IMR-90 (cell line): ENCODE results near the gene SEBOX. TPM values are rescaled to one million over a fixed set of nuclear protein-coding genes. Genes with fewer than 3 reads are reported as not detected.

ENCODE experiments used
- ATAC-seq: fragments of 200-7000 bp; cut with Tn5 transposase; 2 replicates; pipeline ENCODE4 v1.9.1; 2020; ENCODE audit warnings: low read depth, mild to moderate bottlenecking, moderate library complexity
- BruUV-seq: library from RNA; stranded (reverse); fragments of 400-500 nt; replicated peaks from 2 replicates; lab custom pipeline; 2021; lab: Mats Ljungman, UMichigan
- CTCF ChIA-PET: fragments of 300-600 bp; formaldehyde crosslinking; extraction: SDS; loops from one replicate; lab custom pipeline; 2021; ENCODE audit warnings: antibody characterized with exemption; lab: Yijun Ruan, JAX
- POLR2A ChIA-PET: fragments of 300-600 bp; sonication (Branson Sonifier 250); formaldehyde crosslinking; loops from one replicate; lab custom pipeline; 2022; ENCODE audit warnings: antibody characterized with exemption; ENCODE audit not compliant: unreplicated experiment; lab: Charles Lee
- DNase-seq: peaks from one replicate; pipeline ENCODE4 v3.0.0; 2013
- H2AFZ ChIP-seq: replicated peaks from 2 replicates; pipeline ENCODE3; 2013; ENCODE audit warnings: low read length, mild to moderate bottlenecking; ENCODE audit not compliant: poor library complexity
- H2AK5ac ChIP-seq: 2 replicates; pipeline ENCODE4 v1.6.1; 2013; ENCODE audit warnings: low read depth, low read length, inconsistent platforms
- H2AK9ac ChIP-seq: replicated peaks from 2 replicates; pipeline ENCODE3; 2013; ENCODE audit warnings: mild to moderate bottlenecking, low read depth, low read length, moderate library complexity; ENCODE audit not compliant: poor library complexity
- H2BK120ac ChIP-seq: 2 replicates; pipeline ENCODE4 v1.6.1; 2013; ENCODE audit warnings: low read depth, low read length, inconsistent platforms
- H2BK15ac ChIP-seq: 3 replicates; pipeline ENCODE4 v1.6.1; 2013; ENCODE audit warnings: low read depth, low read length, inconsistent platforms
- H2BK20ac ChIP-seq: 2 replicates; pipeline ENCODE4 v1.6.1; 2013; ENCODE audit warnings: low read depth, mild to moderate bottlenecking, inconsistent platforms, low read length, moderate library complexity
- H2BK5ac ChIP-seq: 2 replicates; pipeline ENCODE4 v1.6.1; 2013; ENCODE audit warnings: mild to moderate bottlenecking, low read depth, low read length, inconsistent platforms; ENCODE audit not compliant: poor library complexity, severe bottlenecking
- H3K14ac ChIP-seq: replicated peaks from 2 replicates; pipeline ENCODE4 v1.6.1; 2013; ENCODE audit warnings: low read depth, low read length, inconsistent platforms
- H3K18ac ChIP-seq: 2 replicates; pipeline ENCODE4 v1.6.1; 2013; ENCODE audit warnings: low read depth, low read length, control low read depth
- H3K23ac ChIP-seq: 2 replicates; pipeline ENCODE4 v1.6.1; 2013; ENCODE audit warnings: low read depth, low read length, inconsistent platforms
- H3K27ac ChIP-seq: 2 replicates; pipeline ENCODE4 v1.5.1; 2013; ENCODE audit warnings: mild to moderate bottlenecking, control low read depth, low read length; ENCODE audit not compliant: insufficient read depth
- H3K27me3 ChIP-seq: 2 replicates; pipeline ENCODE4 v1.6.1; 2013; ENCODE audit warnings: low read length; ENCODE audit not compliant: control insufficient read depth, insufficient read depth
- H3K36me3 ChIP-seq: 2 replicates; pipeline ENCODE4 v1.6.1; 2013; ENCODE audit warnings: low read length, mixed read lengths; ENCODE audit not compliant: control insufficient read depth, insufficient read depth
- H3K4ac ChIP-seq: 2 replicates; pipeline ENCODE4 v1.6.1; 2013; ENCODE audit warnings: low read depth, low read length, inconsistent platforms
- H3K4me1 ChIP-seq: 2 replicates; pipeline ENCODE4 v1.6.1; 2013; ENCODE audit warnings: low read length, mixed read lengths; ENCODE audit not compliant: control insufficient read depth, insufficient read depth
- H3K4me2 ChIP-seq: 2 replicates; pipeline ENCODE4 v1.6.1; 2013; ENCODE audit warnings: low read depth, mild to moderate bottlenecking, control low read depth, low read length, moderate library complexity
- H3K4me3 ChIP-seq: 2 replicates; pipeline ENCODE4 v1.5.1; 2013; ENCODE audit warnings: low read depth, mild to moderate bottlenecking, control low read depth, low read length, moderate library complexity; ENCODE audit not compliant: insufficient read depth
- H3K56ac ChIP-seq: 2 replicates; pipeline ENCODE4 v1.6.1; 2013; ENCODE audit warnings: low read length, inconsistent platforms; ENCODE audit not compliant: insufficient read depth; ENCODE audit errors: extremely low read depth
- H3K79me1 ChIP-seq, 2 experiments: 2 replicates each; pipeline ENCODE4 v1.6.1; 2013; ENCODE audit warnings: low read length in 2 of 2, inconsistent platforms in 1 of 2, low read depth in 1 of 2
- H3K9ac ChIP-seq: 2 replicates; pipeline ENCODE4 v1.6.1; 2013; ENCODE audit warnings: low read depth, low read length, control low read depth
- H3K9me1 ChIP-seq: 2 replicates; pipeline ENCODE4 v1.6.1; 2013; ENCODE audit warnings: low read length, inconsistent platforms; ENCODE audit not compliant: insufficient read depth
- H3K9me3 ChIP-seq: 2 replicates; pipeline ENCODE4 v1.6.1; 2013; ENCODE audit warnings: low read length; ENCODE audit not compliant: control insufficient read depth, insufficient read depth
- H4K20me1 ChIP-seq: 2 replicates; pipeline ENCODE4 v1.6.1; 2013; ENCODE audit warnings: low read length, inconsistent platforms; ENCODE audit not compliant: insufficient read depth
- H4K5ac ChIP-seq: 2 replicates; pipeline ENCODE4 v1.6.1; 2013; ENCODE audit warnings: mild to moderate bottlenecking, low read depth, low read length, control low read depth
- H4K8ac ChIP-seq, 2 experiments: 2 replicates each; pipeline ENCODE4 v1.6.1; 2013; ENCODE audit warnings: low read depth in 2 of 2, low read length in 2 of 2, control low read depth in 1 of 2, inconsistent platforms in 1 of 2
- H4K91ac ChIP-seq: 2 replicates; pipeline ENCODE4 v1.6.1; 2013; ENCODE audit warnings: low read depth, low read length, inconsistent platforms; ENCODE audit not compliant: insufficient read depth
- BHLHE40 ChIP-seq: fragments of 150-350 bp; IDR thresholded peaks from 2 replicates; pipeline ENCODE4 v1.6.1; 2016; ENCODE audit warnings: mild to moderate bottlenecking, low read depth, low read length
- CEBPB ChIP-seq: IDR thresholded peaks from 2 replicates; pipeline ENCODE4 v1.6.1; 2012; ENCODE audit warnings: low read depth, low read length, improper control_type of control experiment
- CHD1 ChIP-seq: IDR thresholded peaks from 2 replicates; pipeline ENCODE4 v1.6.1; 2012; ENCODE audit warnings: low read depth, low read length, improper control_type of control experiment
- FOS ChIP-seq: fragments of 150-350 bp; IDR thresholded peaks from 2 replicates; pipeline ENCODE4 v1.6.1; 2016; ENCODE audit warnings: low read depth, low read length
- MAFK ChIP-seq: IDR thresholded peaks from 2 replicates; pipeline ENCODE4 v1.6.1; 2012; ENCODE audit warnings: low read depth, low read length, improper control_type of control experiment
- MAZ ChIP-seq: IDR thresholded peaks from 2 replicates; pipeline ENCODE4 v1.6.1; 2012; ENCODE audit warnings: low read depth, mild to moderate bottlenecking, low read length, improper control_type of control experiment, moderate library complexity, borderline replicate concordance
- MXI1 ChIP-seq: IDR thresholded peaks from 2 replicates; pipeline ENCODE4 v1.6.1; 2012; ENCODE audit warnings: low read depth, mild to moderate bottlenecking, low read length, moderate library complexity, borderline replicate concordance
- NFE2L2 ChIP-seq: fragments of 150-350 bp; IDR thresholded peaks from 2 replicates; pipeline ENCODE4 v1.6.1; 2016; ENCODE audit warnings: low read depth, mild to moderate bottlenecking, low read length
- POLR2A ChIP-seq: IDR thresholded peaks from 2 replicates; pipeline ENCODE4 v1.6.1; 2012; ENCODE audit warnings: mild to moderate bottlenecking, low read depth, low read length
- RAD21 ChIP-seq: IDR thresholded peaks from 2 replicates; pipeline ENCODE4 v1.6.1; 2012; ENCODE audit warnings: low read length, improper control_type of control experiment
- RCOR1 ChIP-seq: IDR thresholded peaks from 2 replicates; pipeline ENCODE4 v1.6.1; 2012; ENCODE audit warnings: mild to moderate bottlenecking, low read length, improper control_type of control experiment; ENCODE audit not compliant: insufficient replicate concordance
- RFX5 ChIP-seq: IDR thresholded peaks from 2 replicates; pipeline ENCODE4 v1.8.0; 2012; ENCODE audit warnings: low read depth, mild to moderate bottlenecking, low read length, moderate library complexity
- SMC3 ChIP-seq: fragments of 150-350 bp; IDR thresholded peaks from 2 replicates; pipeline ENCODE4 v1.6.1; 2016; ENCODE audit warnings: low read depth, mild to moderate bottlenecking, antibody characterized with exemption, low read length, moderate library complexity
- WGBS, 2 experiments: methylation state at CpG; one replicate each; pipeline versions ENCODE4 v1.1.5 to v1.1.7; 2013; ENCODE audit warnings: missing lambda C conversion rate in 2 of 2; ENCODE audit not compliant: insufficient read length in 1 of 2; ENCODE audit errors: extremely low coverage in 2 of 2; 5-methylcytosine and 5-hydroxymethylcytosine counted together
- dilution Hi-C: fragments of 300-500 bp; cut with HindIII; formaldehyde crosslinking; loops from one replicate; pipeline ENCODE4 v1.14.3; 2018; ENCODE audit warnings: low sequenced_read_pairs; ENCODE audit not compliant: unreplicated experiment
- in situ Hi-C: fragments of 300-500 bp; cut with MboI; formaldehyde crosslinking; loops from 3 replicates; pipeline ENCODE4 v1.14.3; 2019; ENCODE audit warnings: low sequenced_read_pairs, inconsistent platforms, mixed read lengths
- intact Hi-C: fragments of 100-400 bp; cut with micrococcal nuclease; formaldehyde crosslinking; loops from 2 replicates; pipeline ENCODE4 v1.10.0; 2022
- polyA plus RNA-seq, 3 experiments: library from polyadenylated mRNA; depleted of rRNA; stranded (reverse); fragments of >200 nt; gene quantifications; 2 replicates each; pipeline ENCODE4 v1.2.3, GENCODE V29; 2012; ENCODE audit warnings: low replicate concordance in 1 of 3
- total RNA-seq: library from RNA; depleted of rRNA; stranded (reverse); fragments of >200 nt; gene quantifications from 2 replicates; pipeline ENCODE4 v1.2.3, GENCODE V29; 2012
- TF ChIP-seq, protein P1 (sequence below): fragments of 150-350 bp; IDR thresholded peaks from 2 replicates; pipeline ENCODE4 v1.6.1; 2017; ENCODE audit warnings: mild to moderate bottlenecking, antibody characterized with exemption, low read length, low read depth
- TF ChIP-seq, protein P2 (sequence below): fragments of 150-350 bp; IDR thresholded peaks from 2 replicates; pipeline ENCODE4 v1.6.1; 2016; ENCODE audit warnings: low read depth, mild to moderate bottlenecking, low read length, moderate library complexity, borderline replicate concordance

The SEBOX gene
- total and polyA plus RNA-seq, 2 of the 4 experiments (the other 2 are of a cell fraction) = not detected

DNA sequence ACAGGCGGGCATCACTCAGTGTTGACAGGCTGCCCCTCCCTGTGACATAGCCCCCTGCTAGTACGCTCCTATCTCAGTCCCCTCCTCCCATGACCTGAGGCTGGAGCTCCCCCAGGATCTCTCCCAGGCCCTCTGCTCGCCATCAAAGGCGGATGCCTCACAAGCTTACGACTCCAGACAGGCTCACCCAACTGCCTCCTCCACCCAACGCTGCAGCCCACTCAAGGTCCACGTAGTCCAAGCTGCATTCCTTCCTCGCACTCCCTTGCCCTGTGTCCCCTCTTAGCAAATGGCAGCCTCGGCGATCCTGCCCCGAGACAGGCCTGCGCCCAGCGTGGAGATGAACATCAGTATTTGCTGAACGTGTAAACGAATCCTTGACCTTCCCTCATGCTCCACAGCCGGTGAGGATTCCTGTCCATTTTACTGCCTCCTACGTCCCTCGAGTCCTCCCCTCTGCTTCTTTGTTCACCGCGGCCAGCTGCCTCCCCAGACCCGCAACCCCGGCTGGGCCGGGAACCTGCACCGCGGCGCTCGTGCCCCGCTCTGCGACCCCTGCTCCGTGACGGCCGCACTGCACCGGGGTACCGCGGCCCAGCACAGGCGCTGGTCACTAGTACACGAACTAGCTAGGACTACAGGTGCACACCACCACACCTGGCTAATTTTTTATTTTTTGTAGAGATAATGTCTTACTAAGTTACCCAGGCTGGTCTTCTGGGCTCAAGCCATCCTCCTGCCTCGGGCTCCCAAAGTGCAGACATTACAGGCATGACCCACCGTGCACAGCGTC, 46.8 kb downstream of the SEBOX start:
- no peak for DNase-seq
- TF ChIP-seq POLR2A (no peak), RFX5 (no peak), FOS (no peak), SMC3 (no peak), MAZ (no peak), BHLHE40 (no peak), RAD21 (no peak), RCOR1 (no peak), NFE2L2 (no peak), MAFK (no peak), CHD1 (no peak), CEBPB (no peak), MXI1 (no peak)
- TF ChIP-seq, protein P1, sequence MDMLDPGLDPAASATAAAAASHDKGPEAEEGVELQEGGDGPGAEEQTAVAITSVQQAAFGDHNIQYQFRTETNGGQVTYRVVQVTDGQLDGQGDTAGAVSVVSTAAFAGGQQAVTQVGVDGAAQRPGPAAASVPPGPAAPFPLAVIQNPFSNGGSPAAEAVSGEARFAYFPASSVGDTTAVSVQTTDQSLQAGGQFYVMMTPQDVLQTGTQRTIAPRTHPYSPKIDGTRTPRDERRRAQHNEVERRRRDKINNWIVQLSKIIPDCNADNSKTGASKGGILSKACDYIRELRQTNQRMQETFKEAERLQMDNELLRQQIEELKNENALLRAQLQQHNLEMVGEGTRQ = no peak
- TF ChIP-seq, protein P2, sequence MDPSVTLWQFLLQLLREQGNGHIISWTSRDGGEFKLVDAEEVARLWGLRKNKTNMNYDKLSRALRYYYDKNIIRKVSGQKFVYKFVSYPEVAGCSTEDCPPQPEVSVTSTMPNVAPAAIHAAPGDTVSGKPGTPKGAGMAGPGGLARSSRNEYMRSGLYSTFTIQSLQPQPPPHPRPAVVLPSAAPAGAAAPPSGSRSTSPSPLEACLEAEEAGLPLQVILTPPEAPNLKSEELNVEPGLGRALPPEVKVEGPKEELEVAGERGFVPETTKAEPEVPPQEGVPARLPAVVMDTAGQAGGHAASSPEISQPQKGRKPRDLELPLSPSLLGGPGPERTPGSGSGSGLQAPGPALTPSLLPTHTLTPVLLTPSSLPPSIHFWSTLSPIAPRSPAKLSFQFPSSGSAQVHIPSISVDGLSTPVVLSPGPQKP = no peak

More for the DNA sequence above, 46.8 kb downstream of the SEBOX start:
- POLR2A ChIA-PET = interaction anchor here (0.6 kb wide), 1 partner anchor 38 kb away, joined by 3 read pairs; no protein-coding TSS in a partner anchor
- no peak overlapping the region for H2BK5ac ChIP-seq
- peak overlapping the region; percentile 48 for H3K4me3 ChIP-seq
- WGBS, 2 experiments = 5% methylated on average over 18 of the region's 40 CpGs; no CpG with 5 or more reads in 1 of the 2 experiments
- H3K79me1 ChIP-seq = peaks cover 16 to 21% of the 10 kb centered on the region in 2 experiments; a peak in 3 of 4 replicates
- H3K4me2 ChIP-seq = peak overlapping the region; percentile 81
- H4K8ac ChIP-seq = peak overlapping the region in 1 of 2 experiments; percentile 33; a peak in 1 of 4 replicates
- in situ Hi-C loops = no loop called here
- H3K4ac ChIP-seq = peak overlapping the region; percentile 17; the same call in 1 of the 2 replicates
- peaks cover 4% of the 10 kb centered on the region; the same call in 1 of the 2 replicates for H3K4me1 ChIP-seq
- H2BK20ac ChIP-seq = no peak overlapping the region
- H3K14ac ChIP-seq = no peak overlapping the region
- peaks cover 3% of the 10 kb centered on the region; the same call in 1 of the 2 replicates for H3K9me1 ChIP-seq
- no peaks in the 10 kb centered on the region for H3K27me3 ChIP-seq
- no peak overlapping the region for H4K5ac ChIP-seq
- no peak for ATAC-seq
- H2BK120ac ChIP-seq = no peak overlapping the region
- BruUV-seq = no TSS peak
- no peaks in the 10 kb centered on the region for H4K20me1 ChIP-seq
- no peak overlapping the region for H2BK15ac ChIP-seq
- intact Hi-C loops = loop anchor here (5.0 kb wide), 1 partner anchor 426 kb away; the partner anchor contains the start of gene LYRM9
- no peak overlapping the region for H3K27ac ChIP-seq
- CTCF ChIA-PET = no interaction called here
- H2AK5ac ChIP-seq = 0 out of 2 replicates have a peak overlapping the region, but pooled peaks have one; percentile 31
- H2AK9ac ChIP-seq = peak overlapping the region; percentile 73
- peak overlapping the region; percentile 100 for H2AFZ ChIP-seq
- no peak overlapping the region for H3K18ac ChIP-seq
- H3K23ac ChIP-seq = peak overlapping the region; percentile 31; the same call in 1 of the 2 replicates
- dilution Hi-C loops = no loop called here
- peak overlapping the region; percentile 20; the same call in 1 of the 2 replicates for H3K9ac ChIP-seq
- no peaks in the 10 kb centered on the region for H3K9me3 ChIP-seq
- no peak overlapping the region for H3K56ac ChIP-seq
- H3K36me3 ChIP-seq = no peaks in the 10 kb centered on the region
- no peak overlapping the region for H4K91ac ChIP-seq
